Astrocyte (in vitro differentiated cells and primary cell): ENCODE measurements around the gene NXPH4. TPM values are rescaled to one million over a fixed set of nuclear protein-coding genes. Genes with fewer than 3 reads are reported as not detected.

ENCODE experiments used
- DNase-seq: peaks from one replicate; pipeline ENCODE4 v3.0.0-alpha.2; 2010; ENCODE audit warnings: low read depth
- FAIRE-seq: peaks from 2 replicates; lab custom pipeline; 2011; peaks lifted over from hg19 to GRCh38; lab: Jason Lieb, UNC
- H2AFZ ChIP-seq: 2 replicates; pipeline ENCODE4 v1.6.0; 2012; ENCODE audit warnings: low read depth, low read length, inconsistent platforms
- H3K27ac ChIP-seq: 2 replicates; pipeline ENCODE4 v1.5.1; 2011; ENCODE audit warnings: low read depth, low read length, inconsistent platforms
- H3K27me3 ChIP-seq: 2 replicates; pipeline ENCODE4 v1.6.0; 2011; ENCODE audit warnings: low read length, inconsistent platforms; ENCODE audit not compliant: insufficient read depth
- H3K36me3 ChIP-seq: 2 replicates; pipeline ENCODE4 v1.5.1; 2011; ENCODE audit warnings: low read length, inconsistent platforms; ENCODE audit not compliant: insufficient read depth
- H3K4me1 ChIP-seq: 2 replicates; pipeline ENCODE4 v1.5.1; 2011; ENCODE audit warnings: low read length, inconsistent platforms; ENCODE audit not compliant: insufficient read depth
- H3K4me2 ChIP-seq: 2 replicates; pipeline ENCODE4 v1.6.0; 2012; ENCODE audit warnings: low read length, inconsistent platforms
- H3K4me3 ChIP-seq: 2 replicates; pipeline ENCODE4 v1.5.1; 2011; ENCODE audit warnings: low read depth, mild to moderate bottlenecking, low read length, inconsistent platforms; ENCODE audit not compliant: insufficient read depth
- H3K79me2 ChIP-seq: 2 replicates; pipeline ENCODE4 v1.6.0; 2012; ENCODE audit warnings: mild to moderate bottlenecking, low read length, inconsistent platforms; ENCODE audit not compliant: insufficient read depth
- H3K9ac ChIP-seq: 2 replicates; pipeline ENCODE4 v1.6.0; 2012; ENCODE audit warnings: mild to moderate bottlenecking, low read length, inconsistent platforms
- H3K9me3 ChIP-seq: 2 replicates; pipeline ENCODE4 v1.5.1; 2012; ENCODE audit warnings: low read depth, mild to moderate bottlenecking, low read length, inconsistent platforms; ENCODE audit not compliant: insufficient read depth
- H4K20me1 ChIP-seq: 2 replicates; pipeline ENCODE4 v1.6.0; 2012; ENCODE audit warnings: low read length, inconsistent platforms; ENCODE audit not compliant: insufficient read depth
- H3K27ac Mint-ChIP-seq: one replicate; pipeline ENCODE4 v1.8.0; 2021; ENCODE audit warnings: mild to moderate bottlenecking, mixed read lengths; ENCODE audit not compliant: unreplicated experiment
- H3K27me3 Mint-ChIP-seq: one replicate; pipeline ENCODE4 v1.8.0; 2021; ENCODE audit warnings: low read depth, mixed read lengths; ENCODE audit not compliant: unreplicated experiment
- H3K36me3 Mint-ChIP-seq: one replicate; pipeline ENCODE4 v1.8.0; 2021; ENCODE audit warnings: low read depth, mixed read lengths; ENCODE audit not compliant: unreplicated experiment
- H3K4me1 Mint-ChIP-seq: one replicate; pipeline ENCODE4 v1.8.0; 2021; ENCODE audit warnings: low read depth, mixed read lengths; ENCODE audit not compliant: unreplicated experiment
- H3K4me3 Mint-ChIP-seq: one replicate; pipeline ENCODE4 v1.8.0; 2021; ENCODE audit warnings: mild to moderate bottlenecking, moderate library complexity, mixed read lengths; ENCODE audit not compliant: unreplicated experiment
- H3K9me3 Mint-ChIP-seq: one replicate; pipeline ENCODE4 v1.8.0; 2021; ENCODE audit warnings: mild to moderate bottlenecking, mixed read lengths; ENCODE audit not compliant: unreplicated experiment
- EZH2 ChIP-seq: IDR thresholded peaks from 2 replicates; pipeline ENCODE4 v1.6.1; 2012; ENCODE audit warnings: mild to moderate bottlenecking, low read length, inconsistent platforms; ENCODE audit not compliant: insufficient read depth
- total RNA-seq: library from RNA; stranded (reverse); gene quantifications from 2 replicates; pipeline ENCODE4 v1.2.1, GENCODE V29; 2021
- TF ChIP-seq, protein P1 (sequence below): IDR thresholded peaks from 2 replicates; pipeline ENCODE4 v1.5.1; 2011; ENCODE audit warnings: low read depth, mild to moderate bottlenecking, inconsistent platforms, low read length, moderate library complexity; ENCODE audit not compliant: insufficient read depth

The NXPH4 gene
- total RNA-seq, 1 donor from 2014 or later = 14.5 TPM

DNA sequence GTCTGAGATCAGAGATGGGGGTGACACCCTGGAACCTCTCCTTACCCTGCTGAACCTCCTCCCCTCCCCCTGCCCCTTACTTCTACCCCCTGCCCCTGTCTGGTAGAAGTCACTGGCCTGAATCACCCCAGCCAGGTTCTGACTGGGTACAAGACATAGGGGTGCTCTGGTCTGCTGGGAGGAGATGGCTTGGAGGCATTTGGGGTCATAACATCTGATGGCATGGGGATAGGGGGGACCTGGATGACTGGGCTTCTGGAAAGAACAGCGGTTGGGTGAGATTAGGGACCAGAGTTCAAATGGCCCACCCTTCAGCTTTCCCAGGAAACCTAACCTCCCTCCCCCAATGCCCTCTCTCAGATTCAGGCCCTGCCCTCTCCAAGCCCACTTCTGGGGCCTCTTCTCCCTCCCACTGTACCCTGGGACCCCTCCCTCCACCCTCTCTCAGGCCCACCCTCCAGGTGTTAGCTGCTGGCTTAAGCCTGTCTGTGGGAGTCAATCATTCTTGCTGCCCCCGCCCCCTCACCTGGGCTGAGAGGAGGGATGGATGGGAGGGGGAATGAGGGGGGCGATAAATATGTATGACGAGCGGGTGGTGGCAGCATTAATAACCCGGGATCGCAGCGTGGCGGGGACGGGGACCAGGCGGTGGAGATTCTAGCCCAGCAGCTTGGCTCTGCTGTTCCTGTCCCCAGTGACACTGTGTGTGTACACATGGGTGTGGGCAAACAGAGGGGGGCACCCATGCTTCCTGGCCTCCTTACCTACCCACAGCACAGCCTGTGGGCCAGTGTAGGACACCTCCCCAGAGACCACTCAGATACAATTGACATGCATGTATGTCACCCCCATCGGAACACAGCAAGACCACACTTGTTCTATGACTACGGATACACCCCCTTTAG is 5.9 kb downstream of the NXPH4 start:
- peaks cover 32% of the 10 kb centered on the region for H4K20me1 ChIP-seq
- DNase-seq (no peak), FAIRE-seq (no peak)
- Mint-ChIP-seq H3K4me1 (peaks cover 21% of the 10 kb centered on the region), H3K27ac (no peak overlapping the region), H3K36me3 (peaks cover 8% of the 10 kb centered on the region), H3K4me3 (no peak overlapping the region), H3K27me3 (peaks cover 81% of the 10 kb centered on the region), H3K9me3 (peaks cover 4% of the 10 kb centered on the region)
- no peak overlapping the region for H2AFZ ChIP-seq
- peaks cover under 1% of the 10 kb centered on the region for H3K9me3 ChIP-seq
- no peak overlapping the region for H3K4me3 ChIP-seq
- no peak overlapping the region for H3K9ac ChIP-seq
- H3K4me1 ChIP-seq = peaks cover 7% of the 10 kb centered on the region
- TF ChIP-seq, protein P1, sequence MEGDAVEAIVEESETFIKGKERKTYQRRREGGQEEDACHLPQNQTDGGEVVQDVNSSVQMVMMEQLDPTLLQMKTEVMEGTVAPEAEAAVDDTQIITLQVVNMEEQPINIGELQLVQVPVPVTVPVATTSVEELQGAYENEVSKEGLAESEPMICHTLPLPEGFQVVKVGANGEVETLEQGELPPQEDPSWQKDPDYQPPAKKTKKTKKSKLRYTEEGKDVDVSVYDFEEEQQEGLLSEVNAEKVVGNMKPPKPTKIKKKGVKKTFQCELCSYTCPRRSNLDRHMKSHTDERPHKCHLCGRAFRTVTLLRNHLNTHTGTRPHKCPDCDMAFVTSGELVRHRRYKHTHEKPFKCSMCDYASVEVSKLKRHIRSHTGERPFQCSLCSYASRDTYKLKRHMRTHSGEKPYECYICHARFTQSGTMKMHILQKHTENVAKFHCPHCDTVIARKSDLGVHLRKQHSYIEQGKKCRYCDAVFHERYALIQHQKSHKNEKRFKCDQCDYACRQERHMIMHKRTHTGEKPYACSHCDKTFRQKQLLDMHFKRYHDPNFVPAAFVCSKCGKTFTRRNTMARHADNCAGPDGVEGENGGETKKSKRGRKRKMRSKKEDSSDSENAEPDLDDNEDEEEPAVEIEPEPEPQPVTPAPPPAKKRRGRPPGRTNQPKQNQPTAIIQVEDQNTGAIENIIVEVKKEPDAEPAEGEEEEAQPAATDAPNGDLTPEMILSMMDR = no peak
- TF ChIP-seq EZH2 = no peak
- H3K27ac ChIP-seq = no peak overlapping the region
- H3K27me3 ChIP-seq = peaks cover 70% of the 10 kb centered on the region
- H3K79me2 ChIP-seq = no peaks in the 10 kb centered on the region
- no peaks in the 10 kb centered on the region for H3K36me3 ChIP-seq
- no peak overlapping the region for H3K4me2 ChIP-seq

DNA sequence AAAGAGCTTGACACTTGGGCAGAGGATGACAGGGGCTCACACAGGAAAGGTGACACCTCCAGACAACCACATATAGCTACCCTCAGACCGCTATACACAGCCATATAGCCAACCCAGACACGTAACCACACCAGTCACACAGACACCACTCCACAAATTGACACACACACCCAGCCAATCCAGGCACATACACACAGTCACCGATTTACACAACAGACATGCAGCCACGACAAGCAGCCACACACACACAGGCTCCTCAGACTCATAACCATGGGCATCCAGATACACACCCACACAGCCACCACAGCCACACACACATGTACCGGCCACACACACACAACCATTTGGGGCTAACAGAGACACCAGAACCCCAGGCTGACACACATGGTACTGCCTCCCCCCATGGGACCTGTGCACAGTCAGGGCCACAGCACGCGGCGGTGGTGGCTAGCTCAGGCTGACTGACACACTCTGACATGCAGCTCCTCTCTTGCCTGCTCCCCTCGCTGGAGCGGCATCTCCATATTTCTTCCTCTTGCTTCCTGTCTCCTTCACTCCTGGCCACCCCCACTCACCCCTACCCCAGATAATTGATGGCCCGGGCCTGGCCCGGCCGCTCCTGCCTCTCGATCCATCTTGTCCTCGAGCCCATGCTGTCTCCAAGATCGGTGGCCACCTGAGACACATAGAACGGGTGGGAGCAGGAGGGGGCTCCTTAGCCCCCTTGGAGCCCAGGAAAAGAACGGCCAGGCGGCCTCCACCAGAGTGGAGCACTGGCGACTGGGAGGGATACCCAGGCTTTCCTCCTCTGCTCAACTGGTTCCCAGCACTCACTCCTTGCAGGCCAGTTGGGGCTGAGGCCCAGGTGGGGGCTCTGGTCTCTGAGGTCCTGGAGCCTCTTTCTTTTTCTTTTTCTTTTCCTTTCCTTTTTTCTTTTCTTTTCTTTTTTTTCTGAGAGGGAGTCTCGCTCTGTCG is 6.9 kb downstream of the NXPH4 start:
- Histone ChIP-seq H2AFZ (no peak overlapping the region), H3K4me3 (no peak overlapping the region), H4K20me1 (peaks cover 23% of the 10 kb centered on the region), H3K4me1 (peaks cover 7% of the 10 kb centered on the region), H3K9ac (no peak overlapping the region), H3K4me2 (no peak overlapping the region), H3K9me3 (no peaks in the 10 kb centered on the region), H3K79me2 (no peaks in the 10 kb centered on the region), H3K27me3 (peaks cover 63% of the 10 kb centered on the region), H3K36me3 (no peaks in the 10 kb centered on the region), H3K27ac (no peak overlapping the region)
- peaks cover 23% of the 10 kb centered on the region for H3K4me1 Mint-ChIP-seq
- TF ChIP-seq, protein P1 = no peak
- TF ChIP-seq EZH2 = no peak
- peaks cover 8% of the 10 kb centered on the region for H3K36me3 Mint-ChIP-seq
- peaks cover 4% of the 10 kb centered on the region for H3K9me3 Mint-ChIP-seq
- peak overlapping the region; percentile 45 for H3K4me3 Mint-ChIP-seq
- FAIRE-seq = no peak
- H3K27me3 Mint-ChIP-seq = peaks cover 73% of the 10 kb centered on the region
- H3K27ac Mint-ChIP-seq = peak overlapping the region; percentile 9
- DNase-seq = no peak
